Small intestine (tissue), 7 donors: ENCODE data around the gene SP1. TPM values are rescaled to one million over a fixed set of nuclear protein-coding genes. Genes with fewer than 3 reads are reported as not detected.
"Not testable (repeated sequence)": the region's sequence is repeated elsewhere in the genome, so short reads cannot be mapped to it uniquely, and the experiment has no call there.

ENCODE experiments used
- DNase-seq, 2 donors: peaks; one replicate each; pipeline versions ENCODE4 v3.0.0 to v3.0.0-alpha.2; 2013
- FAIRE-seq: peaks from 2 replicates; lab custom pipeline; 2012; peaks lifted over from hg19 to GRCh38; lab: Jason Lieb, UNC
- H3K27ac ChIP-seq, 3 donors: one replicate each; pipeline ENCODE4 v1.5.1; 2013; ENCODE audit warnings: low read length in 2 of 3, mild to moderate bottlenecking in 2 of 3, control low read depth in 1 of 3, inconsistent platforms in 1 of 3, low read depth in 1 of 3, moderate library complexity in 1 of 3
- H3K27me3 ChIP-seq, 3 donors: one replicate each; pipeline ENCODE4 v1.6.1; 2013; ENCODE audit warnings: low read length in 3 of 3, inconsistent platforms in 1 of 3; ENCODE audit not compliant: control insufficient read depth in 3 of 3, insufficient read depth in 3 of 3
- H3K36me3 ChIP-seq, 3 donors: one replicate each; pipeline ENCODE4 v1.6.1; 2013; ENCODE audit warnings: low read length in 3 of 3, inconsistent platforms in 1 of 3, low read depth in 1 of 3, mild to moderate bottlenecking in 1 of 3, moderate library complexity in 1 of 3; ENCODE audit not compliant: control insufficient read depth in 3 of 3, insufficient read depth in 2 of 3
- H3K4me1 ChIP-seq, 3 donors: one replicate each; pipeline ENCODE4 v1.6.1; 2013; ENCODE audit warnings: low read length in 2 of 3, inconsistent platforms in 1 of 3, low read depth in 1 of 3, mild to moderate bottlenecking in 1 of 3, moderate library complexity in 1 of 3; ENCODE audit not compliant: control insufficient read depth in 3 of 3, insufficient read depth in 2 of 3
- H3K4me3 ChIP-seq, 3 donors: one replicate each; pipeline ENCODE4 v1.5.1; 2013; ENCODE audit warnings: low read length in 3 of 3, control low read depth in 1 of 3, inconsistent platforms in 1 of 3, low read depth in 1 of 3, mild to moderate bottlenecking in 1 of 3, moderate library complexity in 1 of 3
- H3K9me3 ChIP-seq, 2 donors: one replicate each; pipeline ENCODE4 v1.6.1; 2013; ENCODE audit warnings: low read depth in 1 of 2, low read length in 1 of 2; ENCODE audit not compliant: control insufficient read depth in 2 of 2, insufficient read depth in 1 of 2
- WGBS, 3 donors: extraction: QIAGEN DNeasy Blood & Tissue Kit; methylation state at CpG; one replicate each; pipeline ENCODE4 v1.1.7; 2013; 5-methylcytosine and 5-hydroxymethylcytosine counted together
- polyA plus RNA-seq, 4 donors: library from polyadenylated mRNA; stranded (reverse) in 3 of 4; unstranded in 1 of 4; fragments of 200-250 nt in 3 of 4; fragments of 120-200 nt in 1 of 4; gene quantifications; one replicate each; pipeline versions ENCODE4 v1.2.1 to v1.2.3, GENCODE V29; 2013
- donor health status: healthy with polysubstance abuse.
- donor health status: control.
- donor health status: control.
- donor health status: Bipolar disorder and iron deficiency.
- donor health status: healthy.

SP1 gene
- polyA plus RNA-seq, 4 donors, result 13.8 to 75.6 (median 18.3) TPM

DNA sequence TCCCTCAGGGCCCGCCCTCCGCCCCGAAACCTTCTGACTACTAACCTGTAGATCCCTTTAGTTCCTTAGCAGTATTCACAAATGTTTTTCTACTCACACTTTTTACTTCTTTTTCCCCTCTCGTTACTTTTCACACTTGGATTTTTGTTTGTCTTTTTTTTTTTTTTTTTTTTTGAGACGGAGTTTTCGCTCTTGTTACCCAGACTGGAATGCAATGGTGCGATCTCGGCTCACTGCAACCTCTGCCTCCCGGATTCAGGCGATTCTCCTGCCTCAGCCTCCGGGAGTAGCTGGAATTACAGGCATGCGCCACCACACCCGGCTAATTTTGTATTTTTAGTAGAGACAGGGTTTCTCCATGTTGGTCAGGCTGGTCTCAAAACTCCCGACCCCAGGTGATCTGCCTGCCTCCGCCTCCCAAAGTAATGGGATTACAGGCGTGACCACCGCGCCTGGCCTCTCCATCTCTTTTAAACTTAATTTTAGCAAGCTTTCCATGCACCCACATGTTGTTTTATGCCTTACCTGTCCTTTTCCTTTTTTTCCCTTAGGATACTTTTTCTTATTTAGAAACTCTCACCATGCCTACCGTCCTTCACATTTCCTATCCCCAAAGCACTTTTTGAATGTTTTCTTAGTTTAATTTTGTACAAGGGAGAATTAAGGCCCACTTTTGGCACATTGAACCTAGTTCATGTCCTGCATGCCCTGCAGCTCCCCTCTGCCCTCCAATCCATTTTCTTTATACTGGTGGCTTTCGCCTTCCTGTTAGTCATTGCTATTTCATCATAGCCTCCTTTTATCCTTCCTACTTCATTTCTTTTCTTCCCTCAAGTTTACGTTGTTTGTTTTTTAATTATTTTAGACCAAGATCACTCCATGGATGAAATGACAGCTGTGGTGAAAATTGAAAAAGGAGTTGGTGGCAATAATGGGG is 1.1 kb downstream of the SP1 start:
- no peaks in the 10 kb centered on the region for H3K9me3 ChIP-seq
- H3K27ac ChIP-seq, result peak overlapping the region; percentile 76 to 90 (median 85)
- peaks cover 9 to 32% (median 11%) of the 10 kb centered on the region in 3 donors for H3K36me3 ChIP-seq
- FAIRE-seq (no peak), DNase-seq (peak; percentile 32 to 38)
- peaks cover 2 to 37% (median 22%) of the 10 kb centered on the region in 3 donors for H3K4me1 ChIP-seq
- H3K27me3 ChIP-seq, result no peaks in the 10 kb centered on the region
- 4 to 9% (median 8%) methylated on average over 19 to 21 of the region's 21 CpGs for WGBS, 3 donors
- peak overlapping the region in 2 of 3 donors; percentile 50 to 55 for H3K4me3 ChIP-seq

DNA sequence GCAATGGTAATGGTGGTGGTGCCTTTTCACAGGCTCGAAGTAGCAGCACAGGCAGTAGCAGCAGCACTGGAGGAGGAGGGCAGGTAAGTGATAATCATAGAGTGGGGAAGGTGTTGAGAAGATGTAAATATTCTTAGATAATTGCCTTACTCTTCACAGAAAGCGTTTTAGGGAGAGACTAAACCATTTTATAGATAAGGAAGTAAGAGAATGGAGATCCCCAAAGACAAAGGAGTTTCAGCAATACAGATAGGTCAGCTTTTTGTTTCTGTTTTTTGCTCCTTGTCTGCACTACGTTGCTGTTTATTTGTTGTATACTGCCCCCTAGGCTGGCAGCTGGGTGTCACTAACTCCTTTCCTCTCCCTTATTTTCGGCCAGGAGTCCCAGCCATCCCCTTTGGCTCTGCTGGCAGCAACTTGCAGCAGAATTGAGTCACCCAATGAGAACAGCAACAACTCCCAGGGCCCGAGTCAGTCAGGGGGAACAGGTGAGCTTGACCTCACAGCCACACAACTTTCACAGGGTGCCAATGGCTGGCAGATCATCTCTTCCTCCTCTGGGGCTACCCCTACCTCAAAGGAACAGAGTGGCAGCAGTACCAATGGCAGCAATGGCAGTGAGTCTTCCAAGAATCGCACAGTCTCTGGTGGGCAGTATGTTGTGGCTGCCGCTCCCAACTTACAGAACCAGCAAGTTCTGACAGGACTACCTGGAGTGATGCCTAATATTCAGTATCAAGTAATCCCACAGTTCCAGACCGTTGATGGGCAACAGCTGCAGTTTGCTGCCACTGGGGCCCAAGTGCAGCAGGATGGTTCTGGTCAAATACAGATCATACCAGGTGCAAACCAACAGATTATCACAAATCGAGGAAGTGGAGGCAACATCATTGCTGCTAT is 2.0 kb downstream of the SP1 start:
- Histone ChIP-seq H3K27ac (peak overlapping the region; percentile 76 to 90 (median 85)), H3K4me1 (peaks cover 2 to 38% (median 22%) of the 10 kb centered on the region in 3 donors), H3K27me3 (no peaks in the 10 kb centered on the region), H3K4me3 (peak overlapping the region in 2 of 3 donors; percentile 50 to 55), H3K36me3 (peaks cover 9 to 37% (median 12%) of the 10 kb centered on the region in 3 donors), H3K9me3 (no peaks in the 10 kb centered on the region)
- FAIRE-seq, result no peak
- WGBS, 3 donors, result 28 to 41% (median 31%) methylated on average over 9 of the region's 9 CpGs
- peak; percentile 59 to 66 for DNase-seq

DNA sequence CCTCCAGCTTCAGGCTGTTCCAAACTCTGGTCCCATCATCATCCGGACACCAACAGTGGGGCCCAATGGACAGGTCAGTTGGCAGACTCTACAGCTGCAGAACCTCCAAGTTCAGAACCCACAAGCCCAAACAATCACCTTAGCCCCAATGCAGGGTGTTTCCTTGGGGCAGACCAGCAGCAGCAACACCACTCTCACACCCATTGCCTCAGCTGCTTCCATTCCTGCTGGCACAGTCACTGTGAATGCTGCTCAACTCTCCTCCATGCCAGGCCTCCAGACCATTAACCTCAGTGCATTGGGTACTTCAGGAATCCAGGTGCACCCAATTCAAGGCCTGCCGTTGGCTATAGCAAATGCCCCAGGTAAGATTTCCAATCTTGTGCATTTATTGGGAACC is 3.3 kb downstream of the SP1 start:
- Histone ChIP-seq H3K36me3 (peaks cover 9 to 43% (median 12%) of the 10 kb centered on the region in 3 donors), H3K4me1 (peaks cover 4 to 34% (median 25%) of the 10 kb centered on the region in 3 donors), H3K4me3 (peak overlapping the region in 2 of 3 donors; percentile 27 to 53), H3K9me3 (no peaks in the 10 kb centered on the region), H3K27me3 (no peaks in the 10 kb centered on the region), H3K27ac (no peak overlapping the region)
- DNase-seq, result no peak
- WGBS, 3 donors, result 43 to 62% (median 62%) methylated on average over 2 of the region's 2 CpGs
- FAIRE-seq, result no peak

DNA sequence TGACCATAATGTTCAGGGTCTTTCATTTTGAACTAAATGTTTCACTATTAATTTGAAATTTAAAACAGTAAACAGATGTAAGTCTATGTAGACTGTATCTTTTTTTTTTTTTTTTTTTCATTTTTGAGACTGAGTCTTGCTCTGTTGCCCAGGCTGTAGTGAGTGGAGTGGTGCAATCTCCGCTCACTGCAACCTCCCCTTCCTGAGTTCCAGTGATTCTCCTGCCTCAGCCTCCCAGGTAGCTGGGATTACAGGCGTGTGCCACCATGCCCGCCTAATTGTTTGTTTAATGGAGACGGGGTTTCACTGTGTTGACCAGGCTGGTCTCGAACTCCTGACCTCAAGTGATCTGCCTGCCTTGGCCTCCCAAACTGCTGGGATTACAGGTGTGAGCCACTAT is 6.4 kb downstream of the SP1 start:
- WGBS, 3 donors, result 78 to 83% (median 79%) methylated on average over 5 of the region's 5 CpGs
- Histone ChIP-seq H3K4me1 (peaks cover 4 to 26% (median 25%) of the 10 kb centered on the region in 3 donors), H3K4me3 (peak overlapping the region in 2 of 3 donors; percentile 15 to 37), H3K27ac (peak overlapping the region in 1 of 3 donors; percentile 65), H3K36me3 (peaks cover 9 to 60% (median 11%) of the 10 kb centered on the region in 3 donors)
- H3K27me3 ChIP-seq, DNase-seq, H3K9me3 ChIP-seq, FAIRE-seq: not testable (repeated sequence)

DNA sequence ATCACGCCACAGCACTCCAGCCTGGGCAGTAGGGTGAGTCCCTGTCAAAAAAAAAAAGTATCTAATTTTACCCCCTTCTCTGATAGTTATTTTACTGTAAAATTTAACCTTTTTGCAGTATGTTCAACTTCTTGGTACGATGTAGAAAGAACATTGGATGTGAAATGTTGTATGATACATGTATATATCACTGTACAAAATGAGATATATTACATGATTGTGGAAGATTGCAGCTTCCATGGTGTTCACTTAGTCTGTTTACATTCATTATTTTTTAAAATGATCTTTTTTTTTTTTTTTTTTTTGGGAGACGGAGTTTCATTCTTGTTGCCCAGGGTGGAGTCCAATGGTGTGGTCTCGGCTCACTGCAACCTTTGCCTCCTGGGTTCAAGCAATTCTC is 9.0 kb downstream of the SP1 start:
- peaks cover 2 to 9% (median 8%) of the 10 kb centered on the region in 3 donors for H3K4me1 ChIP-seq
- DNase-seq (no peak), FAIRE-seq (no peak)
- no peaks in the 10 kb centered on the region for H3K27me3 ChIP-seq
- H3K36me3 ChIP-seq, result peaks cover 0 to 55% (median 2%) of the 10 kb centered on the region in 3 donors
- no peaks in the 10 kb centered on the region for H3K9me3 ChIP-seq
- no peak overlapping the region for H3K4me3 ChIP-seq
- 93 to 94% (median 94%) methylated on average over 4 of the region's 4 CpGs for WGBS, 3 donors
- peak overlapping the region in 1 of 3 donors; percentile 59 for H3K27ac ChIP-seq

DNA sequence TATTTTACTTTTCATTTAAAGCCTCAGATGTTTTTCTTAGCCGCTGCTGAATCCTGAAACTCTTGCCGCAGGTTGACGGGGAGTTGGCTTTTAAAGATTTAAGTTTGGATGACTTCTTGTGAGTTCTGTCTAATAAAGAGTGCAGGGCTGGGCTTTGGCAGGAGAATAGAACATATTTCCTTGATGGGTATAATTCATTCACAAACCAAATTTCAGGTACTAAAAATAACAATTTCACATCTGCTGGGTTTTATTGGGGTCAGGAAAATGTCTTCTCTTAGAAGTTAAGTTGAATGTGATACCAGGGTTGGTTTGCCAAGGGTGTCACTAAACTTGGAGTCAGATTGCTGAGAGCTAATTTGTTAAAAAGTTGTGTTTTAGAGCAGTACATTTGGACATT is 9.7 kb downstream of the SP1 start:
- no peak overlapping the region for H3K27ac ChIP-seq
- H3K4me3 ChIP-seq, result no peak overlapping the region
- H3K27me3 ChIP-seq, result no peaks in the 10 kb centered on the region
- FAIRE-seq (no peak), DNase-seq (no peak)
- peaks cover 0 to 53% (median 2%) of the 10 kb centered on the region in 3 donors for H3K36me3 ChIP-seq
- 88 to 93% (median 90%) methylated on average over 3 of the region's 3 CpGs for WGBS, 3 donors
- peaks cover 2 to 8% (median 5%) of the 10 kb centered on the region in 3 donors for H3K4me1 ChIP-seq
- no peaks in the 10 kb centered on the region for H3K9me3 ChIP-seq

DNA sequence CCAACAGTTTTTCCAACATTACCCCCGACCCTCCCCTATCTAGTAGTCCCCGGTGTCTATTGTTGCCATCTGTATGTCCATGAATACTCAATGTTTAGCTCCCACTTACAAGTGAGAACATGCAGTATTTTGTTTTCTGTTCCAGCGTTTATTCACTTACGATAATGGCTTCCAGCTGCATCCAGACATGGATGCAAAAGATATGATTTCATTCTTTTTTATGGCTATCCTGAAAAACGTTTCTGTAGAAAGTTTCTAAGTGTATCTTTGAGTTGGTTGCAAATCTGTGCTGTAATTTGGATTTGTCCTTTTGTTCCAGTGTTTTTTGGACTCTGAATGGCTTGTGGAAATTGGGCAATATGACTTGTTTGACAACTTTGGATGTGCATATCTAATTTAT is 11.7 kb downstream of the SP1 start:
- Histone ChIP-seq H3K4me3 (no peak overlapping the region), H3K36me3 (peaks cover 0 to 58% (median 0%) of the 10 kb centered on the region in 3 donors), H3K27ac (peak overlapping the region in 2 of 3 donors; percentile 21 to 31), H3K9me3 (no peaks in the 10 kb centered on the region), H3K4me1 (peaks cover 2 to 5% (median 4%) of the 10 kb centered on the region in 3 donors), H3K27me3 (no peaks in the 10 kb centered on the region)
- 56 to 65% (median 58%) methylated on average over 5 of the region's 5 CpGs for whole genome bisulfite sequencing, 3 donors
- no peak for DNase-seq
- FAIRE-seq, result no peak

DNA sequence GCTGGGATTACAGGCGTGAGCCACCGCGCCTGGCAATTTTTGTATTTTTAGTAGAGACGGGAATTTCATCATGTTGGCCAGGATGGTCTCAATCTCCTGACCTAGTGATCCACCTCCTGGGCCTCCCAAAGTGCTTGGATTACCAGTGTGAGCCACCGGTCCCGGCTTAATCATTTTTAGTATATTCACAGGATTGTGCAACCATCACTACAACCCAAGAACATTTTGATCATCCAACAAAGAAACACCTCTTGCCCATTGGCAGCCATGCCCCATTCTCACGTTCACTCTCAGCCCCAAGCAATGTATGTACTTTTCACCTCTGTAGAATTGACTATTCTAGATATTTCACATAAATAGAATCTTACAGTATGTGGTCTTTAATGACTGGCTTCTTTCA is 19.9 kb downstream of the SP1 start:
- Histone ChIP-seq H3K4me1 (no peaks in the 10 kb centered on the region), H3K4me3 (no peak overlapping the region), H3K27ac (no peak overlapping the region), H3K36me3 (peaks cover 0 to 60% (median 3%) of the 10 kb centered on the region in 3 donors), H3K9me3 (no peaks in the 10 kb centered on the region), H3K27me3 (no peaks in the 10 kb centered on the region)
- WGBS, 3 donors, result 96 to 99% (median 97%) methylated on average over 7 of the region's 7 CpGs
- DNase-seq (no peak), FAIRE-seq (no peak)
